ENCODE results near the gene HPS1.

DNA sequence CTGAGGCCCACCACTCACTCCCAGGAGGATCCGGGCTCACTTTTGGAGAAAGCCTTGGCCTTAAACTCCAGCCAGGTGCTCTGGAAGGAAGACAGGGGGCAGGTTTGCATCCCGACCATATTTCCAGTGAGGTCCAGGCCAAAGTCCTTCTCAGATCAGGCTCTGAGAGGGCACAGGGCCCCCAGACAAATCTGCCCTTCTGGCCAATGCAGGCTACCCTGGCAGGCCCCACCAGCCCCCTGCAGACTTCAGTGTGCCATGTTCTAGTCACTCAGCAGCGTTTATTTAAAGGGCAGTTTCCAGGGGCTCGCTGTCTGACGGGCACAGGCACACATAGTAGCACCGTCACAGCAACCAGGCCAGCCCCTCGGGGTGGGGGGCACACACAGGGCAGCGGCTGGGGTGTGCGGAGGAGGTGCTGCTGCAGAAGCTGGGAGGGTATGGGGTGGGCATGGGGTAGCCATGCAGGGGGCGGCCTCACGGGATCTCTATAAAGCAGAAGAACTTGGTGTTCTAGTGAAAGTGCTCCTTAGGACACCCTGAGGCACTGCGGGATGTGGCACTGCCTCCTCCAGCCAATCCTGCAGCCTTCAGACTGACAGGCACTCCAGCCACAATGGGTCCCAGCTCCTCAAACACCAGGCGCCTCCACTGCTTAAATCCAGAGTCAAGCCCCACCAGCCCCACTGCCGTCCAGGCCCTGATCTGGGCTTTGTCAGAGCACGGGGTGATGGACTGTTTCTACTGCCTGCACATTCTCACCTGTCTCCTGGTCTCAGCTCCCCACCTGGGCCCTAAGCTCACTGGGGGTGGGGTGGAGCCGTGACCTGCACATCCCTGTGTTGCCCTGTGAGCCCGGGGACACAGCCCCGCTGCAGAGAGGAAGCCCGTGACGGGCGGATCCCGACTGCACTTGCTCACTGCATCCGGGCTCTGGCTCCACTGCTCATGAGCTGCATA is 22.2 kb downstream of the HPS1 start:
- TF ChIP-seq, protein P1, sequence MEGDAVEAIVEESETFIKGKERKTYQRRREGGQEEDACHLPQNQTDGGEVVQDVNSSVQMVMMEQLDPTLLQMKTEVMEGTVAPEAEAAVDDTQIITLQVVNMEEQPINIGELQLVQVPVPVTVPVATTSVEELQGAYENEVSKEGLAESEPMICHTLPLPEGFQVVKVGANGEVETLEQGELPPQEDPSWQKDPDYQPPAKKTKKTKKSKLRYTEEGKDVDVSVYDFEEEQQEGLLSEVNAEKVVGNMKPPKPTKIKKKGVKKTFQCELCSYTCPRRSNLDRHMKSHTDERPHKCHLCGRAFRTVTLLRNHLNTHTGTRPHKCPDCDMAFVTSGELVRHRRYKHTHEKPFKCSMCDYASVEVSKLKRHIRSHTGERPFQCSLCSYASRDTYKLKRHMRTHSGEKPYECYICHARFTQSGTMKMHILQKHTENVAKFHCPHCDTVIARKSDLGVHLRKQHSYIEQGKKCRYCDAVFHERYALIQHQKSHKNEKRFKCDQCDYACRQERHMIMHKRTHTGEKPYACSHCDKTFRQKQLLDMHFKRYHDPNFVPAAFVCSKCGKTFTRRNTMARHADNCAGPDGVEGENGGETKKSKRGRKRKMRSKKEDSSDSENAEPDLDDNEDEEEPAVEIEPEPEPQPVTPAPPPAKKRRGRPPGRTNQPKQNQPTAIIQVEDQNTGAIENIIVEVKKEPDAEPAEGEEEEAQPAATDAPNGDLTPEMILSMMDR (IDR thresholded peaks at IDR 0.05) = no peak
- TF ChIP-seq POLR2AphosphoS5 (IDR thresholded peaks at IDR 0.05) = no peak
